IMR-90 (cell line): ENCODE data around the gene USP36. TPM values are rescaled to one million over a fixed set of nuclear protein-coding genes. Genes with fewer than 3 reads are reported as not detected.
A peak's percentile ranks its signal among the peaks of the same experiment; 100 is the strongest.

Source experiments
- ATAC-seq: fragments of 200-7000 bp; cut with Tn5 transposase; 2 replicates; pipeline ENCODE4 v1.9.1; 2020; ENCODE audit warnings: low read depth, mild to moderate bottlenecking, moderate library complexity
- BruUV-seq: library from RNA; stranded (reverse); fragments of 400-500 nt; replicated peaks from 2 replicates; lab custom pipeline; 2021; lab: Mats Ljungman, UMichigan
- CTCF ChIA-PET: fragments of 300-600 bp; formaldehyde crosslinking; extraction: SDS; loops from one replicate; lab custom pipeline; 2021; ENCODE audit warnings: antibody characterized with exemption; lab: Yijun Ruan, JAX
- POLR2A ChIA-PET: fragments of 300-600 bp; sonication (Branson Sonifier 250); formaldehyde crosslinking; loops from one replicate; lab custom pipeline; 2022; ENCODE audit warnings: antibody characterized with exemption; ENCODE audit not compliant: unreplicated experiment; lab: Charles Lee
- DNase-seq: peaks from one replicate; pipeline ENCODE4 v3.0.0; 2013
- H2AFZ ChIP-seq: replicated peaks from 2 replicates; pipeline ENCODE3; 2013; ENCODE audit warnings: low read length, mild to moderate bottlenecking; ENCODE audit not compliant: poor library complexity
- H2AK5ac ChIP-seq: 2 replicates; pipeline ENCODE4 v1.6.1; 2013; ENCODE audit warnings: low read depth, low read length, inconsistent platforms
- H2AK9ac ChIP-seq: replicated peaks from 2 replicates; pipeline ENCODE3; 2013; ENCODE audit warnings: mild to moderate bottlenecking, low read depth, low read length, moderate library complexity; ENCODE audit not compliant: poor library complexity
- H2BK120ac ChIP-seq: 2 replicates; pipeline ENCODE4 v1.6.1; 2013; ENCODE audit warnings: low read depth, low read length, inconsistent platforms
- H2BK15ac ChIP-seq: 3 replicates; pipeline ENCODE4 v1.6.1; 2013; ENCODE audit warnings: low read depth, low read length, inconsistent platforms
- H2BK20ac ChIP-seq: 2 replicates; pipeline ENCODE4 v1.6.1; 2013; ENCODE audit warnings: low read depth, mild to moderate bottlenecking, inconsistent platforms, low read length, moderate library complexity
- H2BK5ac ChIP-seq: 2 replicates; pipeline ENCODE4 v1.6.1; 2013; ENCODE audit warnings: mild to moderate bottlenecking, low read depth, low read length, inconsistent platforms; ENCODE audit not compliant: poor library complexity, severe bottlenecking
- H3K14ac ChIP-seq: replicated peaks from 2 replicates; pipeline ENCODE4 v1.6.1; 2013; ENCODE audit warnings: low read depth, low read length, inconsistent platforms
- H3K18ac ChIP-seq: 2 replicates; pipeline ENCODE4 v1.6.1; 2013; ENCODE audit warnings: low read depth, low read length, control low read depth
- H3K23ac ChIP-seq: 2 replicates; pipeline ENCODE4 v1.6.1; 2013; ENCODE audit warnings: low read depth, low read length, inconsistent platforms
- H3K27ac ChIP-seq: 2 replicates; pipeline ENCODE4 v1.5.1; 2013; ENCODE audit warnings: mild to moderate bottlenecking, control low read depth, low read length; ENCODE audit not compliant: insufficient read depth
- H3K27me3 ChIP-seq: 2 replicates; pipeline ENCODE4 v1.6.1; 2013; ENCODE audit warnings: low read length; ENCODE audit not compliant: control insufficient read depth, insufficient read depth
- H3K36me3 ChIP-seq: 2 replicates; pipeline ENCODE4 v1.6.1; 2013; ENCODE audit warnings: low read length, mixed read lengths; ENCODE audit not compliant: control insufficient read depth, insufficient read depth
- H3K4ac ChIP-seq: 2 replicates; pipeline ENCODE4 v1.6.1; 2013; ENCODE audit warnings: low read depth, low read length, inconsistent platforms
- H3K4me1 ChIP-seq: 2 replicates; pipeline ENCODE4 v1.6.1; 2013; ENCODE audit warnings: low read length, mixed read lengths; ENCODE audit not compliant: control insufficient read depth, insufficient read depth
- H3K4me2 ChIP-seq: 2 replicates; pipeline ENCODE4 v1.6.1; 2013; ENCODE audit warnings: low read depth, mild to moderate bottlenecking, control low read depth, low read length, moderate library complexity
- H3K4me3 ChIP-seq: 2 replicates; pipeline ENCODE4 v1.5.1; 2013; ENCODE audit warnings: low read depth, mild to moderate bottlenecking, control low read depth, low read length, moderate library complexity; ENCODE audit not compliant: insufficient read depth
- H3K56ac ChIP-seq: 2 replicates; pipeline ENCODE4 v1.6.1; 2013; ENCODE audit warnings: low read length, inconsistent platforms; ENCODE audit not compliant: insufficient read depth; ENCODE audit errors: extremely low read depth
- H3K79me1 ChIP-seq, 2 experiments: 2 replicates each; pipeline ENCODE4 v1.6.1; 2013; ENCODE audit warnings: low read length in 2 of 2, inconsistent platforms in 1 of 2, low read depth in 1 of 2
- H3K9ac ChIP-seq: 2 replicates; pipeline ENCODE4 v1.6.1; 2013; ENCODE audit warnings: low read depth, low read length, control low read depth
- H3K9me1 ChIP-seq: 2 replicates; pipeline ENCODE4 v1.6.1; 2013; ENCODE audit warnings: low read length, inconsistent platforms; ENCODE audit not compliant: insufficient read depth
- H3K9me3 ChIP-seq: 2 replicates; pipeline ENCODE4 v1.6.1; 2013; ENCODE audit warnings: low read length; ENCODE audit not compliant: control insufficient read depth, insufficient read depth
- H4K20me1 ChIP-seq: 2 replicates; pipeline ENCODE4 v1.6.1; 2013; ENCODE audit warnings: low read length, inconsistent platforms; ENCODE audit not compliant: insufficient read depth
- H4K5ac ChIP-seq: 2 replicates; pipeline ENCODE4 v1.6.1; 2013; ENCODE audit warnings: mild to moderate bottlenecking, low read depth, low read length, control low read depth
- H4K8ac ChIP-seq, 2 experiments: 2 replicates each; pipeline ENCODE4 v1.6.1; 2013; ENCODE audit warnings: low read depth in 2 of 2, low read length in 2 of 2, control low read depth in 1 of 2, inconsistent platforms in 1 of 2
- H4K91ac ChIP-seq: 2 replicates; pipeline ENCODE4 v1.6.1; 2013; ENCODE audit warnings: low read depth, low read length, inconsistent platforms; ENCODE audit not compliant: insufficient read depth
- BHLHE40 ChIP-seq: fragments of 150-350 bp; IDR thresholded peaks from 2 replicates; pipeline ENCODE4 v1.6.1; 2016; ENCODE audit warnings: mild to moderate bottlenecking, low read depth, low read length
- CEBPB ChIP-seq: IDR thresholded peaks from 2 replicates; pipeline ENCODE4 v1.6.1; 2012; ENCODE audit warnings: low read depth, low read length, improper control_type of control experiment
- CHD1 ChIP-seq: IDR thresholded peaks from 2 replicates; pipeline ENCODE4 v1.6.1; 2012; ENCODE audit warnings: low read depth, low read length, improper control_type of control experiment
- CTCF ChIP-seq: conservative IDR thresholded peaks from 2 replicates; pipeline ENCODE4 v1.5.1; 2012; ENCODE audit warnings: mild to moderate bottlenecking, low read depth, low read length, improper control_type of control experiment
- ELK1 ChIP-seq: fragments of 150-350 bp; IDR thresholded peaks from 2 replicates; pipeline ENCODE4 v1.6.1; 2016; ENCODE audit warnings: low read depth, mild to moderate bottlenecking, low read length, moderate library complexity, borderline replicate concordance
- FOS ChIP-seq: fragments of 150-350 bp; IDR thresholded peaks from 2 replicates; pipeline ENCODE4 v1.6.1; 2016; ENCODE audit warnings: low read depth, low read length
- MAFK ChIP-seq: IDR thresholded peaks from 2 replicates; pipeline ENCODE4 v1.6.1; 2012; ENCODE audit warnings: low read depth, low read length, improper control_type of control experiment
- MAZ ChIP-seq: IDR thresholded peaks from 2 replicates; pipeline ENCODE4 v1.6.1; 2012; ENCODE audit warnings: low read depth, mild to moderate bottlenecking, low read length, improper control_type of control experiment, moderate library complexity, borderline replicate concordance
- MXI1 ChIP-seq: IDR thresholded peaks from 2 replicates; pipeline ENCODE4 v1.6.1; 2012; ENCODE audit warnings: low read depth, mild to moderate bottlenecking, low read length, moderate library complexity, borderline replicate concordance
- NFE2L2 ChIP-seq: fragments of 150-350 bp; IDR thresholded peaks from 2 replicates; pipeline ENCODE4 v1.6.1; 2016; ENCODE audit warnings: low read depth, mild to moderate bottlenecking, low read length
- POLR2A ChIP-seq: IDR thresholded peaks from 2 replicates; pipeline ENCODE4 v1.6.1; 2012; ENCODE audit warnings: mild to moderate bottlenecking, low read depth, low read length
- RAD21 ChIP-seq: IDR thresholded peaks from 2 replicates; pipeline ENCODE4 v1.6.1; 2012; ENCODE audit warnings: low read length, improper control_type of control experiment
- RCOR1 ChIP-seq: IDR thresholded peaks from 2 replicates; pipeline ENCODE4 v1.6.1; 2012; ENCODE audit warnings: mild to moderate bottlenecking, low read length, improper control_type of control experiment; ENCODE audit not compliant: insufficient replicate concordance
- RFX5 ChIP-seq: IDR thresholded peaks from 2 replicates; pipeline ENCODE4 v1.8.0; 2012; ENCODE audit warnings: low read depth, mild to moderate bottlenecking, low read length, moderate library complexity
- SMC3 ChIP-seq: fragments of 150-350 bp; IDR thresholded peaks from 2 replicates; pipeline ENCODE4 v1.6.1; 2016; ENCODE audit warnings: low read depth, mild to moderate bottlenecking, antibody characterized with exemption, low read length, moderate library complexity
- USF2 ChIP-seq: fragments of 150-350 bp; IDR thresholded peaks from 2 replicates; pipeline ENCODE4 v1.6.1; 2017; ENCODE audit warnings: mild to moderate bottlenecking, antibody characterized with exemption, low read length, low read depth
- WGBS, 2 experiments: methylation state at CpG; one replicate each; pipeline versions ENCODE4 v1.1.5 to v1.1.7; 2013; ENCODE audit warnings: missing lambda C conversion rate in 2 of 2; ENCODE audit not compliant: insufficient read length in 1 of 2; ENCODE audit errors: extremely low coverage in 2 of 2; 5-methylcytosine and 5-hydroxymethylcytosine counted together
- dilution Hi-C: fragments of 300-500 bp; cut with HindIII; formaldehyde crosslinking; loops from one replicate; pipeline ENCODE4 v1.14.3; 2018; ENCODE audit warnings: low sequenced_read_pairs; ENCODE audit not compliant: unreplicated experiment
- in situ Hi-C: fragments of 300-500 bp; cut with MboI; formaldehyde crosslinking; loops from 3 replicates; pipeline ENCODE4 v1.14.3; 2019; ENCODE audit warnings: low sequenced_read_pairs, inconsistent platforms, mixed read lengths
- intact Hi-C: fragments of 100-400 bp; cut with micrococcal nuclease; formaldehyde crosslinking; loops from 2 replicates; pipeline ENCODE4 v1.10.0; 2022
- polyA plus RNA-seq, 3 experiments: library from polyadenylated mRNA; depleted of rRNA; stranded (reverse); fragments of >200 nt; gene quantifications; 2 replicates each; pipeline ENCODE4 v1.2.3, GENCODE V29; 2012; ENCODE audit warnings: low replicate concordance in 1 of 3
- total RNA-seq: library from RNA; depleted of rRNA; stranded (reverse); fragments of >200 nt; gene quantifications from 2 replicates; pipeline ENCODE4 v1.2.3, GENCODE V29; 2012

USP36 gene
- total and polyA plus RNA-seq, 2 of the 4 experiments (the other 2 are of a cell fraction) = 30.6 to 38.3 TPM

- Histone ChIP-seq H4K8ac (no peak overlapping the region), H3K56ac (no peak overlapping the region), H3K4me2 (no peak overlapping the region), H2BK120ac (peak overlapping the region; percentile 14; the same call in 1 of the 2 replicates), H4K20me1 (peaks cover 29% of the 10 kb centered on the region), H3K79me1 (peaks cover 34 to 81% of the 10 kb centered on the region in 2 experiments), H3K23ac (no peak overlapping the region), H3K4ac (peak overlapping the region; percentile 40; the same call in 1 of the 2 replicates), H3K9ac (no peak overlapping the region), H2AK9ac (no peak overlapping the region), H4K91ac (no peak overlapping the region; the same call in 1 of the 2 replicates), H3K14ac (no peak overlapping the region), H3K4me1 (peaks cover 16% of the 10 kb centered on the region), H2AFZ (no peak overlapping the region), H2BK5ac (peak overlapping the region; percentile 53), H2BK20ac (no peak overlapping the region), H2AK5ac (no peak overlapping the region), H4K5ac (no peak overlapping the region), H2BK15ac (no peak overlapping the region), H3K18ac (no peak overlapping the region), H3K27ac (no peak overlapping the region), H3K9me3 (no peaks in the 10 kb centered on the region), H3K4me3 (no peak overlapping the region), H3K9me1 (peaks cover 23% of the 10 kb centered on the region), H3K27me3 (no peaks in the 10 kb centered on the region), H3K36me3 (peaks cover 50% of the 10 kb centered on the region)
- dilution Hi-C loops (no loop called here), in situ Hi-C loops (no loop called here), intact Hi-C loops (loop anchor here (10.0 kb wide), 1 partner anchor 331 kb away; no protein-coding TSS in a partner anchor)
- CTCF ChIA-PET = interaction anchor here (0.6 kb wide), 1 partner anchor 101 kb away, joined by 3 read pairs; no protein-coding TSS in a partner anchor
- no TSS peak for BruUV-seq
- DNase-seq (no peak), ATAC-seq (no peak)
- 100% methylated on average over 2 of the region's 6 CpGs; no CpG with 5 or more reads in 1 of the 2 experiments for WGBS, 2 experiments
- POLR2A ChIA-PET = no interaction called here
- no peak for TF ChIP-seq MAZ
- no peak for TF ChIP-seq MXI1
- TF ChIP-seq CHD1 = no peak
- TF ChIP-seq USF2 = no peak
- no peak for TF ChIP-seq BHLHE40
- no peak for TF ChIP-seq RCOR1
- no peak for TF ChIP-seq NFE2L2
- no peak for TF ChIP-seq RFX5
- no peak for TF ChIP-seq RAD21
- no peak for TF ChIP-seq ELK1
- no peak for TF ChIP-seq SMC3
- no peak for TF ChIP-seq CEBPB
- TF ChIP-seq MAFK = no peak
- TF ChIP-seq CTCF = no peak
- no peak for TF ChIP-seq FOS
- TF ChIP-seq POLR2A = no peak
These were observed 14.9 kb downstream of the USP36 start for GRCh38 chr17:78825696-78826095.
